Measurements from ENCODE around the gene SERPINB11.
"Not testable (repeated sequence)": the region's sequence is repeated elsewhere in the genome, so short reads cannot be mapped to it uniquely, and the experiment has no call there.

SERPINB11 gene

GRCh38 chr18:63730773-63731172, 28.0 kb downstream of the SERPINB11 start:
- DNase-seq (no peak), ATAC-seq (no peak)

DNA sequence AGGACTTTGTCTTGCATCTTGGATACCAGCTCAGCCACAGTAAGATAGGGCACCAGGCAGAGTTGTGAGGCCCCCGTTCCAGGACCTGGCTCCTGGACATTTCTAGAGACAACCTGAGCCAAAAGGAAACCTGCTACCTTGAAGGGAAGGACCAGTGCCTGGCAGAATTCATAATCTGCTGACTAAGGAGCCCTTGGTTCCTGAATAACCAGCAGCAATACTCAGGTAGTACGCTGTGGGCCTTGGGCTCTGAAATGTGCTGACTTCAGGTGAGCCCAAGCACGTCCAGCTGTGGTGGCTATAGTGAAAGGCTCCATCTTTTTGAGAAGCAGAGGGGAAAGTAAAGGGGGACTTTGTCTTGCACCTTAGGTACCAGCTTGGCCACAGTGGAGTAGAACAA, 28.5 kb downstream of the SERPINB11 start:
- ATAC-seq = no peak

GRCh38 chr18:63736876-63737275, 34.1 kb downstream of the SERPINB11 start:
- ATAC-seq = no peak
- DNase-seq = no peak

More for the DNA sequence above, 28.5 kb downstream of the SERPINB11 start:
- DNase-seq = no peak

DNA sequence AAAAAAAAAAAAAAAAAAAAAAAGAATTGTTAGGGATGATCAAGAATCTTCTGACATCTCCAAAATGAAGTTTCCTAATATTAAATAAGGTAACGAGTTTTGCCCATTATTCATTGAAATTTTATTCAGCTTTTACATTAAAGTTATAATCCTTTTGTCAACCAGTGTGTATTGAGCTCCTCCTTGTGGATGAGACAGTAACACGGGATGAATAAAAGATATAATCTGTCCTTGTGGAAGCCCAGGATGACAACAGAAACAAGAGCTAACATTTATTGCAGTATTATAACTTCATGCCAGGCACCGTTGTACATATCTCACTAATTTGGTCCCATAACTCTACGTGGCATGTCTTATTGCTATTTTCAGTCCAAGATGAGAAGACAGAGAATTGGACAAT, 39.0 kb downstream of the SERPINB11 start:
- no peak for ATAC-seq
- no peak for DNase-seq

DNA sequence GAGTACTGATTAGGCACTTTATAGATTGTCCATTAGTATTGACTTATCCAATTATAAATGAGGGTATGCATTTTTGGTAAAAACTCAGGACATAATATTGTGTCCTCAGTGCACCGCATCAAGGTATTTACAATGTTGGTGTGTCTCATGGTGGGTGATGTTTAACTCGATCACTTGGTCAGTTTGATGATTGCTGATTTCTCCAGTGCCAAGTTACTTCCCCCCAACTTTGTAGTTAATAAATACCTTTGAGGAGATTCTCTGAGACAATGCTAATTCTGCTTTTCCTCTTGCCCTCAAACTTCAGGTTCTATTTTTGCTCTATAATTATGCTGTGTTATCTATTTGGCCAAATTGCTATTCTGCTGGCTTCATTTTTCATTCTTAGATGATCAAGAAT, 44.2 kb downstream of the SERPINB11 start:
- ATAC-seq (no peak), DNase-seq (no peak)

GRCh38 chr18:63749489-63749888, 46.7 kb downstream of the SERPINB11 start:
- DNase-seq (no peak), ATAC-seq (no peak)

DNA sequence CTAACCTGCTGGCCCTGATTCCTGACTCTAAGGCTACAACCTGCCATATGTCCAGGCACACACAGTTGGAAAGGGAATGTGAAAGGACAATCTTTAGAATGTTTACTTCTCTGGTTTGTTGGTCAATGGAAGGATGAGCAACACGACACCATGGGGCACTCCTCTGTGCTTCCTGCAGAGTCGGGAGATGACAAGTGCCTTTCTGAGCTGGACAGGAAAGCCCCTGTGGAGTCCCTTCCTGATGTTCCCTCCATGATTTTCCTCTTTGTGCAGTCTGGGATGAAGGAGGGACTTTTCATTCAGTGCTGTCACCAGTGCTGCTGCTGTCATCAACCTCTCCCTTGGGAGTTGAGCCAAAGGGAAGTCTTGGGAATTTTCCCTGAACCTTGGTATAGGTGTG, 49.9 kb downstream of the SERPINB11 start:
- no peak for ATAC-seq

DNA sequence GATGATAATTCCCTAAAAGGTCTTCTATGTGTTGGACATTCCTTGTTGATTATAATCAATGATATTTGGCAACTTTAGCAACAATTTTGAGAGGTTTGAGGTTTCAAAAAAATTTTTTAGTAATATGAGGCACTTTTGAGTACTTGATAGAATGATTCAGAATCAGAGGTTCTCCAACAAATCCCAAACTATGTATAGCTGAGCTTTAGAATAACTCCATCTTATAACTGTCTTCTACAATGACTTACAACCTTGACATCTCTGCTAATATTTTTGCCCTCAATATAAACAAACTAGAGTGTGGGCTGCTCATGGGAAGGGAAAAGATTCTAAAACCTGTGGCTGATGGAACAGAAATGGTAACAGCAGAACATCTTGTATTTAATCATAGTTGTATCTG, 50.9 kb downstream of the SERPINB11 start:
- no peak for DNase-seq
- ATAC-seq = no peak

More for the DNA sequence above, 49.9 kb downstream of the SERPINB11 start:
- DNase-seq = no peak

DNA sequence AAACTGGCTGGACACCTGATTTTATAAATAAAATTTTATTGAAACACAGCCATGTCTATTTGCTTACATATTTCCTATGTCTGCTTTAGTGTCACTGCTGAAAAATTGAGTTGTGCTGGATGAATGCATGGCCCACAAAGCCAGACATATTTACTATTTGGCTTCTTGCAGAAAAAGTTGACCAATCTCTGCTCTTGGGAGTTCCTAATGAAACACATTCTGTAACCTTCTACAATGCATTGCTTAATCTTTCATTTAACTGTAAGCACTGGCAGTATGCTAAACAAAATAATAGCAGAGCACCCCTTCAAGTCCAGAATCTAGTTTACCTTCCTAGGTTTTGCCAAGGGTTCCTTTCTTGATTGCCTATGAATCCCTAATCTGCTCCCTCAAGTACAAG, 54.8 kb downstream of the SERPINB11 start:
- ATAC-seq (no peak), DNase-seq (no peak)

- DNase-seq = no peak
- ATAC-seq = no peak
Measured at GRCh38 chr18:63758615-63759240, 56.0 kb downstream of the SERPINB11 start.

DNA sequence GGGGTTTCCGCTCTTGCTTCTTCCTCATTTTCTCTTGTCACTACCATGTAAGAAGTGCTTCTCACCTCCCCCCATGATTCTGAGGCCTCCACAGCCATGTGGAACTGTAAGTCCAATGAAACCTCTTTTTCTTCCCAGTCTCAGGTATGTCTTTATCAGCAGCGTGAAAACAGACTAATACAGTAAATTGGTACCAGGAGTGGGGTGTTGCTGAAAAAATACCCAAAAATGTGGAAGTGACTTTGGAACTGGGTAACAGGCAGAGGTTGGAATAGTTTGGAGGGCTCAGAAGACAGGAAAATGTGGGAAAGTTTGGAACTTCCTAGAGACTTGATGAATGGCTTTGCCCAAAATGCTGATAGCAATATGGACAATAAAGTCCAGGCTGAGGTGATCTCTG, 57.0 kb downstream of the SERPINB11 start:
- not testable (repeated sequence) for DNase-seq

GRCh38 chr18:63762518-63762917, 59.8 kb downstream of the SERPINB11 start:
- no peak for ATAC-seq
- DNase-seq = no peak

More for the DNA sequence above, 57.0 kb downstream of the SERPINB11 start:
- ATAC-seq = not testable (repeated sequence)

GRCh38 chr18:63763831-63764600, 61.3 kb downstream of the SERPINB11 start:
- DNase-seq = no peak
- ATAC-seq = no peak

- ATAC-seq (no peak), DNase-seq (no peak)
Measured at GRCh38 chr18:63765837-63766236, 63.1 kb downstream of the SERPINB11 start.

Measured in stimulated activated naive CD8-positive, alpha-beta T cell treated with anti-CD3 and anti-CD28 coated beads, Interleukin-15, Interleukin-2, amounts not matched to agents 100 U/mL and 50 U/mL, for 24 hours (primary cell).